GM21390 (cell line): ENCODE measurements around the gene NAXD.

Experiments used
- ATAC-seq: cut with Tn5 transposase; IDR thresholded peaks from one replicate; pipeline ENCODE4 v1.9.1; 2021; ENCODE audit not compliant: unreplicated experiment

The NAXD gene

DNA sequence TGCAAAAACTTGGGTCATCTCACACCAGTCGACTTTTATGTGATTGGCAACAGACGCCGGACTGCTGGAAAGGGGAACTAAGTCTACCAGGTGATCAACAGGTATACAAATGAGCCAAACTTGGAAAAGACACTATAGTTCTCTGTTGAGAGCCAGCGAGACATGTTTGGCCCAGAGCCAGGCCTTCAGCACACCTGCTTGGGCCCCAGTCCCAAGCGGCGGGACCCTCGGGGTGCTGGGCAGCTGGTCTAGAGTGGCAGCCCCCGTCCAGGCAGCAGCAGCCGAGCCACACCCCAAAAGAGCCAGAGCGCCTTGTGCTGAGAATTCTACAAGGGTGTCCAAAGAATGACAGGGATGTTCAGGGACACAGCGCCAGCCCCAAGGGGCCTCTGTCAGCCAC is 28.0 kb downstream of the NAXD start:
- ATAC-seq, result no peak

GRCh38 chr13:110643768-110644421 is 28.6 kb downstream of the NAXD start:
- no peak for ATAC-seq

DNA sequence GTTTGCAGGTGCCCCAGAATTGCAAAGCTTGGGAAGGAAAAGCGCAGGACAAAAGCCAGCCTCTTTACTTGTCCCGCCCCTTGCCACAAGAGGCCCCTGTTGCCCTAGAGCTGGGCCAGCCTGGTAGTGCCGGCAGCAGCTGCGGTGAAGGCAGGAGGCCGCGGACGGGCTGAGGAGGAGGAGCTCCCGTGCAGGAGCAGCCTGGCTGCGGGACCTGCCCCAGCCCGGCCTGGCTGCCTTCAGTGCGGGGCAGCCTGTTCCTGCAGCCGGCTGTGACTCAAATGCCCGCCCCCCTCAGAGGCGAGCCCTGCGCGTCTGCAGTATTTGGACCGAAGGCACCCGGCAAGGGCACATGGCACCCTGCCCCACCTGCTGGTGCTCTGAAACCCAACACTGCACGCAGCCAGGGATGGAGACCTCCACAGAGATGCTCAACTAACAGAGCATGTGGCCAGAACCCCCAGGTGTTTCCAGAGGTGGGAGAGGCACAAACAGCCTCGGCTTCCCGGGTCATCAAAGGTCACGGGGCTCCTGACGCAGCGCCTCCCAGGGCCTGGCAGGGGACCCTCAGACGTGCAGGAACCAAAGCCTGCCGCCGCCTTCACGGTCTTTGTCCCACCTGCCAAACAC is 29.7 kb downstream of the NAXD start:
- peak; percentile 82 for ATAC-seq

- ATAC-seq, result no peak
Observed at GRCh38 chr13:110645750-110646149, 30.4 kb downstream of the NAXD start.

DNA sequence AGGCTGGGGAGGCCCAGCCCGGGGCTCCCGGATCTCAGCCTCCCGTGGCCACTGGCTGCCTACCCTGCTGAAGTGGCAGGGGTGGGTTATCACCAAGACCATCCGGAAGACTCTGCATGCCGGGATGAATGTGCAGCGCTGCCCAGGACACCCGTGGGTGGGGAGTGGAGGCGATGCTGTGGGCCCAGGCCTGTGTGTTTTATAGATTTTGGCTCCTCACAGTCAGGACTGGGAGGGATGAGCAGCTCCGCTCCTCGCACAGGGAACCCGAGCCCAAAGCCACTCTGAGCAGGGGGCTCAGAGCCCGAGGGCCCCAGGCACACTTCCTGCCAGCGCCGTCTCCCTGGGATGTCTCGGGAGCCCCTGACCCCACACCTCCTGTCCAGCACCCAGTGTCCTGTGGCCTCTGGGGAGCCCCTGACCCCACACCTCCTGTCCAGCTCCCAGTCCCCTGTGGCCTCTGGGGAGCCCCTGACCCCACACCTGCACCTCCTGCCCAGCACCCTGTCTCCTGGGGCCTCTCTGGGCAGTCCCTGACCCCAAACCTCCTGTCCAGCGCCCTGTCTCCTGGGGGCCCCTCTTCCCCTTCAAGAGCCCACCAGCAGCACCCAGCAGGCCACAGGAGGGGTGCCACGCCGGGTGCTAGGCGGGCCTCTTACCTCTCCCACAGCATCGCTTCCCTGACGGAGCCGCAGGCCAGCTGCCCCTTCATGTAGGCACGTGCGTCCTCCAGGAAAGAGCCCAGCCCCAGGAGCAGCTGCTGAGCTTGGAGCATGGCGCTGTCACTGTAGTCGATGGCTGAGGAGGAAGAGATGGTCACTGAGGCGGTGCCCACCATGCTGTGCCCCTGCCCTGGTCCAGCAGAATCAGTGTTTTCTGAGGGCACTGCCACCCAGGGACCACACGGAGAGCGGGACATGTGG is 31.4 kb downstream of the NAXD start:
- no peak for ATAC-seq

DNA sequence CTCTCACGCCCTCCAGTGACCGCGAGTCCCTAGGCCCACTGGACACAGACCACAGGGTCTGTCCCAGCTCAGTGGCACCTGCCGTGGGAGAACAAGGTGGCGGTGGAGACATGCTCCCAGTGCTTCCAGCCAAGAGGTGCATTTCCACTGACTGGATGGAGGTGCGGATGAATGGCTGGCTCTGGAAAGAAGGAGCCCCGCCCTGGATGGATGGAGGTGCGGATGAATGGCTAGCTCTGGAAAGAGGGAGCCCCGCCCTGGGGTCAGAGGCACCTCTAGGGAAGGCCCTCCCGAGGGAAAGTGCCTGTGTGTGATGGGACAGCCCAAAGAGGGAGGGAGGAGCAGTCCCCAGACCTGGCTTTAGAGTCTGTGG is 32.0 kb downstream of the NAXD start:
- no peak for ATAC-seq

DNA sequence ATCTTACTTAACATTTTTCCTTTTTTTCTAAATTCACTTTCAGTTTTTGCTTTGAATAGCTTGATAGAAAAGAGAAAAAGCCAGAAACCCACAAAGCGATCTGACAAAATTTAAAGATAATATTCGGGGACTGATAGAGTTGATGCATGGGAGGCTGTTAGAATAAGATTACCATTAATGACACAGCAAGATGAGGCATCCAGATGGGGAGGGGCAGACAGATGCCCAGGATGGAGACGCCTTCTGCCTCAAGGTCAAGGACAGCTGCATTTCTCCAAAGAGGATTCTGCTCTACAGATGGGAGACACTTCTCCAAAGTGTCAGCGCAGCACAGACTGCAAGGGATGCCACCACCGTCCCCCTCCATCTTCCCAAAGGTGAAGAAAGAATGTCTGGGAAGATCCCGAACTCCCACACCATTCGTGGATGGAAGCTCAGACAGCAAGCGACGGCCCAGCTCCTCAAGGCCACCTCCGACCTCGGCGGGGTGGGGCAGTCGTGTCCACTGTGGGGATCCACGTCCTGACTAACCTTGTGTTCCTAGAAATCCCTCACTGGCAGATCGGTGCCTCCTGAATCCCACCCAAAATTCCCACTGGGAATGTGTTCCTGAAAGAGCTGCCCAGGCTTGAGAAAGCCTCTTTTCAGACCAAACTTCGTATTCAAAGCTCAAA is 32.9 kb downstream of the NAXD start:
- ATAC-seq, result no peak

DNA sequence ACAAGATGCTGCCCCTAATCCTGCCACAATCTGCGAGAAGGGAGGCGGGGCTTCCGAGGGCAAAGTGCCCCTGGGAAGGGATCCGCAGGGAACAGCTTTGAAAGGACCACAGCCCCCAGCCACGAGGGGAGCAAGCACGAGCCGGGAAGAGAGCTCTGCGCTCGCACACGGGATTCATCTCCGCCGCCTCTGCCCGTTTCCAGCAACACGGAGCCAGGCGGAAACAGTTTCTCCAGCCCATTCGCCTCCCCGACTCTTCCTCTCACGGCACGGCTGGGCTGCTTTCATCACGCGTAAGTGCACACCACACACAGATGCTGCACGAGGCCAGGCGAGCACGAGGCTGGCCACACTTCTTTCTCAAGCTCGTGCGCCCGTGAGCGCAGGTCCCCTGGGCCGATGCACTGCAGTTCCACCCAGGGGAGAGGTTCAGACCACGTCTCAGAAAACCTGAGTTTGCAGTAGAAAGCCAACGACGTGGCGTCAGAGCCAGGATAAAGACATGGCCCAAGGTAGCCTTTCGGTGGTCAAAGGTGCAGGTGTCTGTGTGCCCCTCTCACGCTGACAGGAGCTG is 33.6 kb downstream of the NAXD start:
- no peak for ATAC-seq

GRCh38 chr13:110649551-110649950 is 34.2 kb downstream of the NAXD start:
- no peak for ATAC-seq

DNA sequence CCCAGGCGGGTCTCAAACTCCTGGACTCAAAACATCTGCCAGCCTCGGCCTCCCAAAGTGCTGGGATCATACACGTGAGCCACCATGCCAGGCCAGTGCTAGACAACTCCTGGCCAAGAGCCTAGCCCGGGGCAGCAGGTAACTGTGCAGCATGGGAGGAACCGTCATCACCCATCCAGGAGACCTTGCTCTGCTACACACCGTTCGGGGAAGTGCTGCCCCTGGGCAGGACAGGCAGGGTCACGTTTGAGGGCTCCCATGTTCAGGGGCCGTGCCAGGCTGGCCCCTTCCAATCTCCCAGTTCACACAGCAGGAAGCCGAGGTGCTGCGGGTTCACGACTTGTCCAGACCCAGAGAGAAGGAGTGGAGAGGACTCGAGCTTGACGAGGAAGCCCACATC is 35.1 kb downstream of the NAXD start:
- no peak for ATAC-seq

- no peak for ATAC-seq
Observed at GRCh38 chr13:110651271-110651670, 35.9 kb downstream of the NAXD start.

- ATAC-seq, result no peak
Observed at GRCh38 chr13:110651726-110652230, 36.4 kb downstream of the NAXD start.

GRCh38 chr13:110652231-110652730 is 36.9 kb downstream of the NAXD start:
- ATAC-seq, result no peak

DNA sequence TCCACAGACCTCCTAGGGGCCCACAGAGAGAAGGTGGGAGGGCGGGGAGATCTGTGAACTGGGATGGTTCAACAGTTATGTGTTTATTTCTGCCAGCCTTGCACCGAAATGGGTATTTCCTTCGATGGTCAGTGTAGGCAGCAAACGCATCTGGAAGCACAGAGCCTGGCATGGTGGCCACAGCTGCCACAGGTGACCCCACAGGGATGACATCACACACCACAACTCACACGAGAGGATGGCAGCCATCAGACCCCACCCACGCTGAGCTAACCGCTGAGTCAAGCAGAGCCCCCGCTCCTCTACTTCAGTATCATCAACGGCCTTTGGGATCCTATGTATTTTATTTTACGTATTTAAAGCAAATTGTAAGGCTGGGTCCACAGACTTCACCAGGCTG is 37.4 kb downstream of the NAXD start:
- no peak for ATAC-seq

DNA sequence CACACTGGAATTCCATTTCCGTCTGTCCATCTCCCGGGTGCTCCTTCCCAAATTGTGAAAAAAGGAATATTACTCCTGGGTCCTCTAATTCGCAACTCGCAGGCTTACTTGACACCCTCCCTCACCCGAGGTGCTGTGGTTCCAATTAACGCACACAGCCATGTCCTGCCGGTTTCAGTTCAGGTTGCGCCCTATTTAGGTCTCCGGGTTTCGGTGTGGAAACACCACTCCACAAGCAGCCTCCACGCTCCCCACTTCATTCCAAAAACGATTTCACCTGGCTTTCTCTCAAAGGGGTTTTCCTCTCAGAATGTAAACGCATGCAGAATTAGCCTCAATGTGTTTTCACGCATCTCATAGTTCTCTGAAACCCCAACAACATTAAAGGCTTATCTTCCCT is 37.9 kb downstream of the NAXD start:
- ATAC-seq, result no peak

- no peak for ATAC-seq
Observed at GRCh38 chr13:110653851-110654250, 38.5 kb downstream of the NAXD start.

DNA sequence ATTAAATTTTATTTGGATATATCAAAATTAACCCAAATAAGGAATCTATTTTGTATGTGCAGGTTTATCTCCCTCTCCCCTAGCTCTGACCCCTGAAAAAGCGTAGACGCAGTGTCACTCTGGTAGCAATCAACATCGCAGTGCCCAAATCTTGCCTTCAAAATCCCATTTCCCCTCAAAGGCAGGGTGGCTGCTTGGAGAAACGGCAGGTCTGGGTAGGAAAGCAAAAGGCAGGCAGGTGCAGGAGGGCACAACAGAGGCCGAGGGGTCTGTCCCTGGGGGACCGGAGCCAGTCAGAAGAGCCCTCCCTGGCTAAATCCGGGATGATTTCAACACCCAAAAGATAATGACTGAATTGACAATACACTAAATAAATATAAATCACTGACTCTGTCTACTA is 41.9 kb downstream of the NAXD start:
- ATAC-seq, result no peak

DNA sequence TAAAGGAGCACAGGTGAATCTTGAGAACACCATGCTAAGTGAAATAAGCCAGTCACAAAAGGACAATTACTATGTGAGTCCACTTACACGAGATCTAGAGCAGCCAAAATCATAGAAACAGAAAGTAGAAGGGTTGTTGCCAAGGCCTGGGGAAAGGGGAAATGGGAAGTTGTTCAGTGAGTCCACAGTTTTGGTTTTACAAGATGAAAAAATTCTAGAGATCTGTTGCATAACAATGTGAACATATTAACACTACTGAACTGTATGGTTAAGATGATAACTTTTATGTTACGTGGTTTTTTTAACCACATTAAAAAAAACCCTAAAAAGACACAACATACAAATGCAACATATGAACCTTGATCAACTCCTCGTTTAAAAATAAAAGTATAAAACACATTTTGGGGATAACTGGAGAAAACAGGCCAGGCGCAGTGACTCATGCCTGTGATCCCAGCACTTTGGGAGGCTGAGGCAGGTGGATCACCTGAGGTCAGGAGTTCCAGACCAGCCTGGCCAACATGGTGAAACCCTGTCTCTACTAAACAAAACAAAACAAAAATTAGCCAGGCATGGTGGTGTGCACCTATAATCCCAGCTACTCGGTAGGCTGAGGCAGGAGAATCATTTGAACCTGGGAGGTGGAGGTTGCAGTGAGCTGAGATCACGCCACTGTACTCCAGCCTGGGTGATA is 43.0 kb downstream of the NAXD start:
- ATAC-seq, result peak; percentile 90

- no peak for ATAC-seq
Observed at GRCh38 chr13:110661256-110661655, 45.9 kb downstream of the NAXD start.

- no peak for ATAC-seq
Observed at GRCh38 chr13:110662091-110662490, 46.7 kb downstream of the NAXD start.
